K562 treated with DMSO at 1 percent for 12 hours (cell line): Measurements from ENCODE around the gene CIRBP. TPM values are rescaled to one million over a fixed set of nuclear protein-coding genes. Genes with fewer than 3 reads are reported as not detected.

Experiments
- total RNA-seq: library from RNA; unstranded; fragments of 300-600 nt; gene quantifications from 2 replicates; pipeline ENCODE4 v1.2.3, GENCODE V29; 2022; ENCODE audit not compliant: insufficient read depth

CIRBP gene
- total RNA-seq, result 119 and 138 TPM in 2 replicates

GRCh38 chr19:1269065-1269477 lies at the start of gene CIRBP:
Gene CIRBP (plus strand): TSS chr19:1269332. CDS start chr19:1270934, 1,602 bp downstream.

DNA sequence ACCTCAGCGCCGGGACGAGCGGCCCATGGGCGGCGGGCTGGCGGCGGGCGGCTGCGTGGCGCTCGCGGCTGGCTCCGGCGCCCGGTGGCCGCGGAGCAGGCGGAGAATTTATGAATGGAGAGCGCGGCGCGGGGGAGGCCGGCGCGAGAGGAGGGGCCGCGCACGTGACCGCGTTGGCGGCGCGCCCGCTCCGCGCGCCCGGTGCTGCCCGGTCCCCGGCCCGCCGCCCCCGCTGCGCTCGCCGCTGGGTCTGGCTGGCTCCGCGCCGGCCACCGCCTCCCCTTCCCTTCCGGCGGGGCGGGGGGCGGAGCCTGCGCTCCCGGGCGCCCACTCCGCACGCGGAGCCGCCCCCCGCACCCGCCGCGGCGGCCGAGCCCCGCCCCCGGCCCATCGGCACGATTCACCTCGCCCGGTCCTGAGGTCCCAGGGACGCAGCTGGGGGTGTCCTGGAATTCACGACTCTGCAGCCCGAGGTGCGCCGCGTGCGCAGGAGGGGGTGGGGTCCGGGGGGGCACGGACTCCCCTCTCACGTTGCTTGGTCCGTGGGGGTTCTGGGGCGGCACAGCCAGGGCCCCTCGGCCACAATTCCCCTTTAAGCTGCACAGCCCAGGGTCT lies 31.3 kb upstream of the CIRBP start, which contains the start of gene CBARP:
CBARP (minus strand) TSS at position 252 of the 615 bp plus-strand sequence. CDS start 1,905 bp downstream, outside the sequence.

DNA sequence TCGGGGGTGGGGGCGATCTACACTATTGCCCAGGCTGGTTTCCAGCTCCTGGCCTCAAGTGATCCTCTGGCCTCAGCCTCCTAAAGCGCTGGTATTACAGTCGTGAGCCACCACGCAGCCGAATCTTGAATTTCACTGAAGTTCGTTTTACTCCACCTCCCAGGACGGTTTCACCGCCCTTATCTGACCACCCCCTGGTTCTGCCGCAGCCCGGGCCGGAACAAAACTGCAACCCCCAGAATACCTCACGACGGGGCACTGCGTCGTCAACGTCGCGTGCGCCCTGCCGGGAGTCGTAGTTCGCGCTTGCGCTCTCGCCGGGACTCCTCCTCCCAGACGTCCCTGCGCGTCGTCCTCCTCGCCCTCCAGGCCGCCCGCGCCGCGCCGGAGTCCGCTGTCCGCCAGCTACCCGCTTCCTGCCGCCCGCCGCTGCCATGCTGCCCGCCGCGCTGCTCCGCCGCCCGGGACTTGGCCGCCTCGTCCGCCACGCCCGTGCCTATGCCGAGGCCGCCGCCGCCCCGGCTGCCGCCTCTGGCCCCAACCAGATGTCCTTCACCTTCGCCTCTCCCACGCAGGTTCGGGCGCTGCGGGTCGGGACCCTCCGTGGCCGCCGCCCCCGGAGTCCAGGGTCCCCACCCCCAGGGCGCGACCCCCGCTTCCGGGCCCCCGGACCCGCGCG lies 27.6 kb upstream of the CIRBP start, which contains the start of gene ATP5F1D:
ATP5F1D (plus strand) TSS at position 335 of the 679 bp plus-strand sequence; CDS start at position 435, 100 bp downstream.

GRCh38 chr19:1248139-1248785 lies 20.9 kb upstream of the CIRBP start, which contains the start of gene MIDN:
Gene MIDN (plus strand): TSS chr19:1248583. CDS start chr19:1250297, 1,714 bp downstream.

GRCh38 chr19:1275260-1275975 lies 6.3 kb downstream of the CIRBP start, which contains the start of gene FAM174C:
Gene FAM174C (plus strand): TSS chr19:1275530. CDS start chr19:1275550, 20 bp downstream.

GRCh38 chr19:1285737-1286360 lies 16.7 kb downstream of the CIRBP start, which contains the start of gene EFNA2:
Gene EFNA2 (plus strand): TSS chr19:1285873. CDS start chr19:1286169, 296 bp downstream.

Other genes with a start within 250 kb of the CIRBP start
- gene TMEM259, start 248.2 kb upstream of the CIRBP start, total RNA-seq, result 149 and 231 TPM in 2 replicates
- not detected in 2 replicates for gene RNU6-2, start 247.8 kb upstream of the CIRBP start, total RNA-seq
- gene CNN2, start 242.7 kb upstream of the CIRBP start, total RNA-seq, result 72.3 and 126 TPM in 2 replicates
- 33.8 and 70.2 TPM in 2 replicates for gene ABCA7, start 229.2 kb upstream of the CIRBP start, total RNA-seq
- gene ARHGAP45, start 202.2 kb upstream of the CIRBP start, total RNA-seq, result 12.9 and 15.4 TPM in 2 replicates
- 194 and 270 TPM in 2 replicates for gene POLR2E, start 174.0 kb upstream of the CIRBP start, total RNA-seq
- 819 and 1,195 TPM in 2 replicates for gene GPX4, start 165.3 kb upstream of the CIRBP start, total RNA-seq
- 23.7 and 35.0 TPM in 2 replicates for gene SBNO2, start 95.1 kb upstream of the CIRBP start, total RNA-seq
- gene STK11, start 63.6 kb upstream of the CIRBP start, total RNA-seq, result 110 and 120 TPM in 2 replicates
- 5.0 and 7.4 TPM in 2 replicates for gene CBARP, start 31.3 kb upstream of the CIRBP start, total RNA-seq
- 293 and 447 TPM in 2 replicates for gene ATP5F1D, start 27.6 kb upstream of the CIRBP start, total RNA-seq
- 28.3 and 68.2 TPM in 2 replicates for gene MIDN, start 20.7 kb upstream of the CIRBP start, total RNA-seq
- gene FAM174C, start 6.2 kb downstream of the CIRBP start, total RNA-seq, result 61.8 and 96.0 TPM in 2 replicates
- gene EFNA2, start 16.5 kb downstream of the CIRBP start, total RNA-seq, result not detected in 2 replicates
- gene NDUFS7, start 114.6 kb downstream of the CIRBP start, total RNA-seq, result 307 and 468 TPM in 2 replicates
- gene GAMT, start 132.2 kb downstream of the CIRBP start, total RNA-seq, result 43.2 and 56.4 TPM in 2 replicates
- gene DAZAP1, start 138.3 kb downstream of the CIRBP start, total RNA-seq, result 92.5 and 122 TPM in 2 replicates
- gene RPS15, start 169.1 kb downstream of the CIRBP start, total RNA-seq, result 5,123 and 6,382 TPM in 2 replicates
- 1.0 TPM in 1 of 2 replicates, not detected in the other for gene APC2, start 180.8 kb downstream of the CIRBP start, total RNA-seq
- 30.4 and 46.1 TPM in 2 replicates for gene C19orf25, start 209.9 kb downstream of the CIRBP start, total RNA-seq
- gene PCSK4, start 221.0 kb downstream of the CIRBP start, total RNA-seq, result 3.8 TPM in 2 replicates
- gene REEP6, start 221.8 kb downstream of the CIRBP start, total RNA-seq, result 45.7 and 46.9 TPM in 2 replicates
- gene ADAMTSL5, start 243.7 kb downstream of the CIRBP start, total RNA-seq, result 7.4 and 8.0 TPM in 2 replicates